Umbilical cord (tissue), 2 donors: ENCODE results near the gene ZNF446. TPM values are rescaled to one million over a fixed set of nuclear protein-coding genes. Genes with fewer than 3 reads are reported as not detected.
A peak's percentile ranks its signal among the peaks of the same experiment; 100 is the strongest.
"Not testable (repeated sequence)": the region's sequence is repeated elsewhere in the genome, so short reads cannot be mapped to it uniquely, and the experiment has no call there.

Source experiments
- DNase-seq: peaks from one replicate; pipeline ENCODE4 v3.0.0-alpha.2; 2015; ENCODE audit warnings: low spot score
- total RNA-seq: library from RNA; depleted of rRNA; stranded (reverse); fragments of >200 nt; gene quantifications from one replicate; pipeline ENCODE4 v1.2.3, GENCODE V29; 2014; ENCODE audit warnings: low replicate concordance; ENCODE audit not compliant: insufficient read depth

Gene ZNF446
- total RNA-seq = 7.0 TPM

DNA sequence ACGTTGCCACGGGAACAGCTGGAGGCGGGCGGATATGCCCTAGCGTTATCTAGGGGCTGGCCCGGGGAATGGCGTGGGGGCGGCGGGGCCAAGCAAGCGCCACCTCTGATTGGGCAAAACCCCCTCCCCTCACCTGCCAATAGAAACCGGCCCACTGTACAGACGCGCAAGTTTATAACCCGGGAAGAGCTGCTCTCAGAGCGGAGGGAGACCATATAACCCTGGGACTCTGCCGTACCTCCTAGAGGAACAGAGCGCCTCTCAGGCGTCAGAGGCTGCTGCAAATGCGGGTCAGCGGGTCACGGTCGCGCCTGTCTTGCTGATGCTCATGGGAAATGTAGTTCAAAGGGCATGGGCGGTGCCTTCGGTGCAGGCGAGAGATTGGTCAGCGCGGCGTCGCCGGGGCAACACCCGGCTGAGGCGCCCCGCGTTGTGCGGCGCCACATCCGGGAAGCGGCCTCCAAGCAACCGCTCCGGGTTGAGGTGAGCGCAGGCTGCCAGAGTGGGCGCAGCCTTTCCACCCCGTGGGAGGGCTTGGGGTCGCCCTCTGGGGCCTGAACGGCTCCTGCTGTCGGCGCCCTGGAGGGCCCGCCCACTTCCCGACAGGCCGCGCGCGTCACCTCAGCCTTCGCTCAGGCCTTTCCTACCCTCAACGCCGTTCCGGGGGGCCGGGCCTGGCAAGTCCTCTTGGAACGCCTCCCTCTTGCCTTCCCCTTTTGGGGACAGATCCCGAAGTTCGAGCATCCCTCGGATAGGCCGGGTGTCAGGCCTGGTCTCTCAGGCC is at the start of gene ZNF446:
ZNF446 (plus strand) TSS at position 639 of the 784 bp plus-strand sequence. CDS start 867 bp downstream, outside the sequence.
- peak; percentile 99 for DNase-seq

DNA sequence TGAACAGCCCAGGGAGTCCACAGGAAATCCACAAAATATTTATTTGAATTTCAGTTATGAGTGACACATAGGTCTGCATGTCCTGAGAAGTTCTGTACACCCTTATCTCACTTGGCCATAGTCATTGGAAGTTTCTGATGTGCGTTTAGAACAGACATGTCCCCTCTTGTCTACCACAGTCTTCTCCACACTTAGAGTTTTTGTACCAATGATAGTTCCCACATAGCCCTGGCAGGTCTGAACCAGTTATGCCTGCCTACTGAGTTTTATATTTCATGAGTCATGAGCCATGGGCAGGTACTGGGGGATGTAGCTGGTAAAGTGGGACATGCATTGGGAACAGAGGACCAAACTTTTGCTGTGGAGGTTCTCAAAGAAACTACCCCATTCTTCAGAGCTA is 47.5 kb upstream of the ZNF446 start:
- no peak for DNase-seq

DNA sequence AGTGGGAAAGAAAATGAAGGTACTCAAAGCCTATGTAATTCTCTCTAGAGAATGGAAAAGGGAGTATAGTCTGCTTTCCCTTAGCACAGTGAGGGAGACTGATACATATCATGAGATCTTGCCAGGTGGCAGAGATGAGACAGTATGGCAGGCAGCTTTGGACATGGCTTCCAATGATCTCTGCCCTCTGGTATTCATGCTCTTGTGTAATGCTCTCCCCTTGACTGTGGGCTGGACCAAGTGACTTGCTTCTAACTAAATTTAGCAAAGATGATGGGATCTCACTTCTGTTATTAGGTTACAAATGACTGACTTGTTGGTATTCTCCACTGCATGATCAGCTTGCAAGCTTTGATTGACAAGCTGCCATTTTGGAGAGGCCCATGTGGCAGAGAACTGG is 46.4 kb upstream of the ZNF446 start:
- no peak for DNase-seq

DNA sequence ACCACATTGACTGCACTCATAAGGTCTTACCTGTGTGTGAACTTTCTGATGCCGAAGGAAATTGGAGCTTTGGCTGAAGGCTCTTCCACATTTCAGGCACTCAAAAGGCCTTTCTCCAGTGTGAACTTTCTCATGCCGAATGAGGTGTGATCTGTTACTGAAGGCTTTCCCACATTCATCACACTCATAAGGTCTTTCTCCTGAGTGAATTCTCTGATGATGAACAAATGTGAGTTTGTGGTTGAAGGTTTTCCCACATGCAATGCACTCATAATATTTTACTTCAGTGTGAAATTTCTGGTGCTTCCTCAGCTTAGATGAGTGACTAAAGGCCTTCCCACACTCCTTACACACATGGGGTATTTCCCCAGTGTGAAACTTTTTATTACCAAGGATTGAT is 41.9 kb upstream of the ZNF446 start:
- DNase-seq = no peak

DNA sequence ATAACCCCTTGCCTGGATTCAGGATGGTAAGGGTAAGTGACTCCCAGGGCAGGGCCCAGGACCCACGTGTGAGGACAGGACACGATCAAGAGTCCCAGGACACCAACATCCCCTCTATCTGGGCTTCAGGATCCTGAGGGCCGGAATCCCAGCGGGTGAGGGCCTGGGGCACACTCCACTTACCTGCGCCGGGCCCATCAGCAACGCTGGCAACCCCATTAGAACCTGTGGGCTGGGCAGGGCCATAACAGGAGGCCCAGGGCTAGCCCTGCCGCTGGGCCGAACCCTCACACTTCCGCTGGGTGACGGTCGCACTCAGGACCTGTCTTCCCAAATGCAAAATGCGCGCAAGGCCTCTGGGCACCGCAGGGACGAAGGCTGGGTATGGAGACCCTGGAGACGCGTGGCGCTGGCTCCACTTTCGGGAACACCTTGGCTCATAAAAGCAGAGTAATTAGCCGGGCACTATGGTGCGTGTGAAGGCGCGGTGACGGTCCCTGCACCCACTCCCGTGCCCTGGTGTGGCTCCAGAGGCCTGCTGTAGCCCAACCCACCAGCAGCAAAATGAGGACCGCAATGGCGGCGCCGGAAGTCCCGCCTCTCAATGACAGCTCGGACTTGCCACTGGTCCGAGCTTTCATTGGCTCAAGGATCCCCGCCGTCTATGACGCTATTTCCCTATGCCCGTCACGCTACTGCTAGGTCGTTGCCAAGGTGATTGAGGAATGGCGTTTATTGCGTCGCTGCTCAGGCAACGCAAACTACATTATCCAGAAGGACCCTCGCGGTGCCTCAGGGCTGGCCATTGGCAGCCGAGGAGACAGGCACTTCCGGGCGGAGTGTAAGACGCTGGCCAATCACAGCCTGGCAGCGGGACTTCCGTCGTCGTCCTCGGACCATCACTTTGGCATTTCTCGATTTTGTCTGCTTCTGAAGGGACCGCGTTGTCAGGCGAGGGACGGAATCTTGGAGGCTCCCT is 36.3 kb upstream of the ZNF446 start, which contains the start of gene ZNF132:
ZNF132 (minus strand) TSS at position 578 of the 979 bp plus-strand sequence; CDS start at position 246, 332 bp downstream.
- DNase-seq = peak; percentile 100

DNA sequence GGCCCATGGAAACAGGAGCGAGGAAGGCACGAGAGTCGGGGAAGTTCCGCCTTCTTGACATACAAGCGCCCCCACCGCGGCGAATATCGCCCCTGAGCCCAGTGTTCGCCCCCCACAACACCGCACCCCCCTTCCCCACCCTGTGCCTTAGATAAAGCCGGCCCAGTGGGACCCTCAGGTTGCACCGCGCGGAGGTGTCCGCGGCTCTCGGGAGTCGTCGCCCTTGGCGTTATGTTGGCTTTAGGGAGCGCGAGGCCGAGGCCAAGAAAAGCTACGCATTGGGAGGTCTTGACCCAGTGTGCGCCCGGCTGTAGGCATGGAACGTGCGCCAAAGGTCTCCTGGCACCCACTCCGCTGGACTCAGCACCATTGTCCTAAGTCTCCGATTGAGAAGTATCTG is 35.6 kb upstream of the ZNF446 start:
- no peak for DNase-seq

DNA sequence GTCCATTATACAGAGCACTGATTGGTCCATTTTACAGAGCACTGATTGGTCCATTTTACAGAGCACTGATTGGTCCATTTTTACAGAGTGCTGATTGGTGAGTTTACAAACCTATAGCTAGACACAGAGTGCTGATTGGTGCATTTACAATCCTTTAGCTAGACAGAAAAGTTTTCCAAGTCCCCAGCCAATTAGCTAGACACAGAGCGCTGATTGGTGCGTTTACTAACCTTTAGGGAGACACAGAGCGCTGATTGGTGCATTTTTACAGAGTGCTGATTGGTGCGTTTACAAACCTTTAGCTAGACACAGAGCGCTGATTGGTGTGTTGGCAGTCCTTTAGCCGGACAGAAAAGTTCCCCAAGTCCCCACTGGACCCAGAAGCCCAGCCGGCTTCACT is 33.2 kb upstream of the ZNF446 start:
- DNase-seq = not testable (repeated sequence)

DNA sequence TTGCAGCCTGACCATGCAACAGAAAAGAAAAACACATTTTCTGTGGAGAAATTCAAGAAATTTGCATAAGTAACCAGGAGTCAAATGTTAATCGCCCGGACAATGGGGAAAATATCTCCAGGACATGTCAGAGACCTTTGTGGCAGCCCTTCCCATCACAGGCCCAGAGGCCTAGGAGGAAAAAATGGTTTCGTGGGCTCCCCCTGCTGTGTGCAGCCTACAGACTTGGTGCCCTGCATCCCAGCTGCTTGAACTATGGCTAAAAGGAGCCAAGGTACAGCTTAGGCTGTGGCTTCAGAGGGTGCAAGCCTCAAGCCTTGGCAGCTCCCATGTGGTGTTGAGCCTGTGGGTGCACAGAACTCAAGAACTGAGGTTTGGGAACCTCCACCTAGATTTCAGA is 27.3 kb upstream of the ZNF446 start:
- not testable (repeated sequence) for DNase-seq

DNA sequence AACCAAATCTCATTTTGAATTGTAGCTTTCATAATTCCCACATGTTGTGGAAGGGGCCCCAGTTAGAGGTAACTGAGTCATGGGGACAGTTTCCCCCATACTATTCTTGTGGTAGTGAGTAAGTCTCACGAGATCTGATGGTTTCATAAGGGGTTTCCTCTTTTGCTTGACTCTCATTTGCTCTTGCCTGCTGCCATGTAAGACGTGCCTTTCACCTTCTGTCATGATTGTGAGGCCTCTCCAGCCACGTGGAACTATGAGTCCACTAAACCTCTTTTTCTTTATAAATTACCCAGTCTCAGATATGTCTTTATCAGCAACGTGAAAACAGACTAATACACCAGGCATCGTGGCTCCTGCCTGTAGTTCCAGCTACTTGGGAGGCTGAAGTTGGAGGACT is 26.2 kb upstream of the ZNF446 start:
- not testable (repeated sequence) for DNase-seq

DNA sequence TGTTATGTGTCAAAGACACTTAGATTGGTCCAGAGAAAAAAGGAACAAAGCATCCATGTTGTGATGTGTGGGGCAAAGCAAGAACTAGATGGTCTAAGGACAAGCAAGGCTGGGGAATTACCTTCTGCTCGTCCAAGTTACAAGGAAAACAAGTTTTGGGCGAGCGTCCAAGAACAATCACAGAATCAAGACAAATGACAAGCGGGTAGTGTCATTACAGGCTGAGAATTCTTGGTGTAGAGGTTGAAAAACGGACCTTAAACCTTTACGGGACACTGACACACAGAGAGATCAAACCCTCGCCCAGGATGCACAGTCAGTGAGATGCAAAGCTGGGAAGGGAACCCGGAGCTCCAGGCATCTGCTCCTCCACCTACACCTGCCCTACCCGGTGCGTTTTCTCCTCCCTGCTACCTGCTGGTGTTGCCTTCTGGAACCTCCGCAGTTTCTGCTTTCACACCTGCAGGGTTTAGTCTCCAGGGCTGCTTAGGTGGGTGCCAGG is 25.2 kb upstream of the ZNF446 start:
- no peak for DNase-seq

DNA sequence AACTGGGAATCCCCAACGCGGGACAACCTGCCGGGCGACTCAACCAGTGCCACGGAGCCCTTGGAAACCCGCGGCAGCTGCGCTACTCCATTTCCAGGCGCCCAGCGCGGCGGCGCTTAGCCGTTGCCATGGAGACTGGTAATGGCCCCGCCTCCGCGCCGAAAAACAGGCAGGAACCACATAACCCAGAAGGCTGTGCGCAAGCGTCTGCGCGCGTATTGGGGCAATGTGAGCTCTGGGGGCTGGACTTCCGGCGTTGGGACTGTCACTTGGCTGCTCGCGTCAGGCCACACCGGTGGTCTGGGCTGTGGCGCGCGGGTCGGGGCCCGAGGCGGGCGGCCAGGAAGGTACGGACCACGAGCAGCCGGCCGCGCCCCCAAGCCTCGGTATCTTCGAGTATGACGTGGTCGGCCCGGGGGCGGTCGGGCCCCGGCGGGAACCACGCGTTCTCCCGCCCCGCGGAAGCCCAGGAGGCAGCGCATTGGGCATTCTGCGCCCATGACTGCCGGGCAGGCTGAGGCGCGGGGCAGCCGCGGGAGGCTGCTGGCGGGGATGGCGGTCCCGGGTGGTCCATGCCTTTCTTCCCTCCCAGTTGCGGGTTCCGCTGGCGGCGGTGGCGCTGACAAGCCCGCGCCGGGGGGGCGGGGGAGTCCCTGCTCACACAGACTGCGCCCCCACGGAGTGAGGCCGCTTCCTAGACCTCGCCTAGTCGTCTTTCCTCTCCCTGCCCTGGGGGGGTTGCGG is 24.6 kb upstream of the ZNF446 start, which contains the start of gene ZNF324B:
ZNF324B (plus strand) TSS at position 265 of the 744 bp plus-strand sequence. CDS start 2,080 bp downstream, outside the sequence.
- DNase-seq = peak; percentile 98

DNA sequence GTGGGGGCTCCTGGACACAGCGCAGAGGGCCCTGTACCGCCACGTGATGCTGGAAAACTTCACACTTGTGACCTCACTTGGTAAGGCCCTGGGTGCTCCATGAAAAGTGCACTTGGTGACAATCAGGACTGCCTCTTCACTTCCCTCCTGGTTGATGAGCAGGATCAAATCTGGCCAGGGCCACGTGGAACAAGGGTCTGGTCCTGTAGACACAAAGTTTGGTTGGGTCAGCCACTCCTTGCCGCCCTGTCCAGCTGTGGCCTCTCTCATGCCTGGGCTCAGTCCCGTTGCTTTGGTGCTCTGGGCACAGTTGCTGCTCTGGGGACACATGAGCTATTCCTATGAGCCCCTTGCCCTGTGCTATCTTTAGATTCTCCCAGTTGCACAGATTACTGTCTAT is 22.4 kb upstream of the ZNF446 start:
- DNase-seq = no peak

DNA sequence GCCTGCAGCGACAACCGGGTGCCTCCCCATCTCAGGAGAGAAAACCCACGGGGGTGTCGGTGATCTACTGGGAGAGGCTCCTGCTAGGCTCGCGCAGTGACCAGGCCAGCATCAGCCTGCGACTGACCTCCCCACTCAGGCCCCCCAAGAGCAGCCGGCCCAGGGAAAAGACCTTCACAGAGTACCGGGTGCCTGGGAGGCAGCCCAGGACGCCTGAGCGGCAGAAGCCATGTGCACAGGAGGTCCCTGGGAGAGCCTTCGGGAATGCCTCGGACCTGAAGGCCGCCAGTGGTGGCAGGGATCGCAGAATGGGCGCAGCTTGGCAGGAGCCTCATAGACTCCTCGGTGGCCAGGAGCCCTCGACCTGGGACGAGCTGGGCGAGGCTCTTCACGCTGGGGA is 20.8 kb upstream of the ZNF446 start:
- DNase-seq = no peak

DNA sequence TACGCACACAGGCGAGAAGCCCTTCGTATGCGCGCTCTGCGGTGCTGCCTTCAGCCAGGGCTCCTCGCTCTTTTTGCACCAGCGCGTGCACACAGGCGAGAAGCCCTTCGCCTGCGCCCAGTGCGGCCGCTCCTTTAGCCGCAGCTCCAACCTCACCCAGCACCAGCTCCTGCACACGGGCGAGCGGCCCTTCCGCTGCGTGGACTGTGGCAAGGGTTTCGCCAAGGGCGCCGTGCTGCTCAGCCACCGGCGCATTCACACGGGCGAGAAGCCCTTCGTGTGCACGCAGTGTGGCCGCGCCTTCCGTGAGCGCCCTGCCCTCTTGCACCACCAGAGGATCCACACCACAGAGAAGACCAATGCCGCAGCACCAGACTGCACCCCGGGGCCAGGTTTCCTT is 20.0 kb upstream of the ZNF446 start:
- DNase-seq = no peak

DNA sequence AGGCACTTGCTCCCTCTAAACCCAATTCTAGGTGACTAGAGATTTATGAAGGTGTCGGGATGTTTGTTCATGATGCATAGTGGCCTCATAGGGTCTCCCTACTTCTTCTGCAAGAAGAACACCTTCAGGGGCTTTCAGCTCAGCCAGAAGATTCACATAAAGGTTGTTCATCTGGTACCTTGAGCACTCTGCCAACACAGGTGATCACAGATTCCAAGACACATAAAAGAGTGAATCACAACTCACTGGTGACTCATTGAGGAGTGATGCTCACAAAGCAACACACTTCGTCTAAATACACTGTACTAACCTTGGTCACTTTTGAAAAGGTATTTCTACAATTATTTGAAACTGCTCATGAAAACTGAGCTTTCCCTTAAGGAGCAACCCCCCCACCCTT is 16.1 kb upstream of the ZNF446 start:
- no peak for DNase-seq

DNA sequence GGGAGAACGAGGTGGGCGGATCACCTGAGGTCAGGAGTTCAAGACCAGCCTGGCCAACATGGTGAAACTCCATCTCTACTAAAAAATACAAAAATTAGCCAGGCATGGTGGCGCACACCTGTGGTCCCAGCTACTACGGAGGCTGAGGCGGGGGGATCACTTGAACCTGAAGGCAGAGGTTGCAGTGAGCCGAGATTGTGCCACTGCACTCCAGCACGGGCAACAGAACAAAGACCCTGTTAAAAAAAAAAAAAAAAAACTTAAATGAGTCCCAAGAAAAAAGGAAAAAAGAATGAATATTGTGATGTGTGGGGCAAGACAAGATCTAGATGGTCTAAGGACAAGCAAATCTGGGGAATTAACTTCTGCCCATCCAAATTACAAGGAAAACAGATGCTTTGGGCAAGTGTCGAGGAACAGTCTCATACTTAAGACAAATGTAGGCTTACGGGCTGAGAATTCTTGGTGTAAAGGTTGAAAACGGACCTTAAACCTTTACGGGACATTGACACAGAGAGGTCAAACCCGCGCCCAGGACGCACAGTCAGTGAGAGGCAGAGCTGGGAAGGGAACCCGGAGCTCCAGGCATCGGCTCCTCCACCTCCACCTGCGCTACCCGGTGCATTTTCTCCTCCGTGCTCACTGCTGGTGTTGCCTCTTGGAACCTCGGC is 9.9 kb upstream of the ZNF446 start:
- DNase-seq = no peak

DNA sequence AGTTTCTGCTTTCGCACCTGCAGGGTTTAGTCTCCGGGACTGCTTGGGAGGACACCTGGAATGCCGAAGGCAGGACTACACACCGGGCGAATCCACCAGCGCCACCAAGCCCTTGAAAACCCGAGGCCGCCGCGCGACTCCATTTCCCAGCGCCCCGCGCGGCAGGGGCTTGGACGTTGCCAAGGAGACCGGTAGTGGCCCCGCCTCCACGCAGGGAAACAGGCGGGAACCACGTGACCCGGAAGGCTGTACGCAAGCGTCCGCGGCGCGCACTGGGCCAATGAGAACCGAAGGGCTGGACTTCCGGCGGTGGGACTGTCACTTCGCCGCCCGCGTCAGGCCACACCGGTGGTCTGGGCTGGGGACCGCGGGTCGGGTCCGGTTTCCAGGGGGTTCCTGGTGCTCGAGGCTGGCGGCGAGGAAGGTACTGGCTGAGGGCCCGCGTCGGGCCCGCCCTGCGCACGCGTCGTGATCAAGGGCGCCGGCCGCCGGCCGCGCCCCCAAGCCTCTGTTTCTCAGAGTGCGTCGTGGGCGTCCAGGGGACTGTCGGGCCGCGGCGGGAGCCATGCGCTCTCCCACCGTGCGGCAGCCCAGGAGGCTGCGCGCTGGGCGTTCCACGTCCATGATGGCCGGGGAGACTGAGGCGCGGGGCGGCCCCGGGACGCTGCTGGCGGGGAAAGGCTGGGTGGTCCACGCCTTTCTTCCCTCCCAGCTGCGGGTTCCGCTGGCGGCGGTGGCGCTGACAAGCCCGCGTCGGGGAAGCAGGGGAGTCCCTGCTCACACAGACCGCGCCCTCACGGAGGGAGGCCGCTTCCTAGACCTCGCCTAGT is 9.2 kb upstream of the ZNF446 start, which contains the start of gene ZNF324:
ZNF324 (plus strand) TSS at position 321 of the 830 bp plus-strand sequence. CDS start 2,106 bp downstream, outside the sequence.
- DNase-seq = peak; percentile 98

DNA sequence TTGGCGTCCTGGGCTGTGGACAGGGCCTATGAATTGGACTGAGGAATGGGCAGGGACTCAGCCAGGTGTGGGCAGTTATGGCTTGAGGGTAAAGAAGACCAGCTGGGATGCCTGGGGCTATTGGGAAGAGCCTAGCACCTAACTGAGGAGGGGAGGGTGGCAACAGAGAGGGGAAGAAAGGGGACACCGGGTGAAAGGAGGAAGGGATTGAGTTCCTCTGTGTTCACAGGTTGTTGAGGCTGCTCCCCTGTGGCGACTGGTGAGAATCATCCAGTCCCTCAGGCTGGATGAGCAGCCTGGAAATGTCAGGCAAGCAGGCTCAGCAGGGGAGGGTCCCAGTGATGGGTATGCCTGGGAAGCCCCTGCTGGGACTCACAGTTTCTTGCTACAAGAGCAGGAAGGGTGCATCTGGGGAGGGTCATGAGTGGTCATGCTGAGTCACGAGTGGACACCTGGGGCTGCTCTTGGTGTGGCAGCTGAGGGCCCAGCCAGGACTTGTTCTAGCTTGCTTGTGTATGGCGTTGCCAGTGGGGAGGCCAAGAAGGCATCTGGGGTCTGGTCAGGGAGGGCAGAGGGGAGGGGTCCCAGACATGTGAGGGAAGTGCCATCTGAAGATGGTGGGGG is 7.8 kb upstream of the ZNF446 start:
- DNase-seq = no peak
